ENCODE measurements around the gene HCRTR1.
A peak's percentile ranks its signal among the peaks of the same experiment; 100 is the strongest.
"Not testable (repeated sequence)": the region's sequence is repeated elsewhere in the genome, so short reads cannot be mapped to it uniquely, and the experiment has no call there.

HCRTR1 gene

DNA sequence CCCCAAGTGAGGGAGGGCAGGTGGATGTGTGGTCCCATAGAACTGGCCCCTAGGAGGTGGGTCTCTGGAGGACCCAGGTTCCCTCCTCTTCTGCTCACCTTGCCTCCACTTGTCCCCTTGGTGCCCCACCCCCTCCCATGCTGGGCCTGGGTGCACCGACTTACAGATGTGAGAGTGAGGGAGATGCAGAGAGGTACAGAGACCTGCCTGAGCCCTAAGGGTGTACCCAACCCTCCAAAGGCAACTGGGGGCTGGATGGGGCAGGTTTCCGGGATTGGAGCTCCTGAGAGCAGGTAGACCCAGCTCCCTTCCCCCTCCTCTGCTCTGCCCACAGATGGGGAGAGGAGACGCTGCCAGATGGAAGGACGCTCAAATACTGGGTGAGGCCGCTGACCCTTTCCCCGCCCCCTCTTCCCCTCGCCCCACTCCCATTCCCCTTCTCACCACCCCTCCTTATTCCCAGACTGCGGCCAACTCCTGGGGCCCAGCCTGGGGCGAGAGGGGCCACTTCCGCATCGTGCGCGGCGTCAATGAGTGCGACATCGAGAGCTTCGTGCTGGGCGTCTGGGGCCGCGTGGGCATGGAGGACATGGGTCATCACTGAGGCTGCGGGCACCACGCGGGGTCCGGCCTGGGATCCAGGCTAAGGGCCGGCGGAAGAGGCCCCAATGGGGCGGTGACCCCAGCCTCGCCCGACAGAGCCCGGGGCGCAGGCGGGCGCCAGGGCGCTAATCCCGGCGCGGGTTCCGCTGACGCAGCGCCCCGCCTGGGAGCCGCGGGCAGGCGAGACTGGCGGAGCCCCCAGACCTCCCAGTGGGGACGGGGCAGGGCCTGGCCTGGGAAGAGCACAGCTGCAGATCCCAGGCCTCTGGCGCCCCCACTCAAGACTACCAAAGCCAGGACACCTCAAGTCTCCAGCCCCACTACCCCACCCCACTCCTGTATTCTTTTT, 30.8 kb upstream of the HCRTR1 start:
- no peak overlapping the region for H3K4me3 ChIP-seq (ENCODE audit: low read depth, low read length)
- in situ Hi-C loops (cut with HindIII; ENCODE audit: low sequenced_read_pairs) = no loop called here
- TF ChIP-seq, protein P1, sequence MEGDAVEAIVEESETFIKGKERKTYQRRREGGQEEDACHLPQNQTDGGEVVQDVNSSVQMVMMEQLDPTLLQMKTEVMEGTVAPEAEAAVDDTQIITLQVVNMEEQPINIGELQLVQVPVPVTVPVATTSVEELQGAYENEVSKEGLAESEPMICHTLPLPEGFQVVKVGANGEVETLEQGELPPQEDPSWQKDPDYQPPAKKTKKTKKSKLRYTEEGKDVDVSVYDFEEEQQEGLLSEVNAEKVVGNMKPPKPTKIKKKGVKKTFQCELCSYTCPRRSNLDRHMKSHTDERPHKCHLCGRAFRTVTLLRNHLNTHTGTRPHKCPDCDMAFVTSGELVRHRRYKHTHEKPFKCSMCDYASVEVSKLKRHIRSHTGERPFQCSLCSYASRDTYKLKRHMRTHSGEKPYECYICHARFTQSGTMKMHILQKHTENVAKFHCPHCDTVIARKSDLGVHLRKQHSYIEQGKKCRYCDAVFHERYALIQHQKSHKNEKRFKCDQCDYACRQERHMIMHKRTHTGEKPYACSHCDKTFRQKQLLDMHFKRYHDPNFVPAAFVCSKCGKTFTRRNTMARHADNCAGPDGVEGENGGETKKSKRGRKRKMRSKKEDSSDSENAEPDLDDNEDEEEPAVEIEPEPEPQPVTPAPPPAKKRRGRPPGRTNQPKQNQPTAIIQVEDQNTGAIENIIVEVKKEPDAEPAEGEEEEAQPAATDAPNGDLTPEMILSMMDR (IDR thresholded peaks at IDR 0.05; ENCODE audit: low read depth, low read length, missing control alignments) = no peak
- DNase-seq (ENCODE audit: low read depth) = no peak

DNA sequence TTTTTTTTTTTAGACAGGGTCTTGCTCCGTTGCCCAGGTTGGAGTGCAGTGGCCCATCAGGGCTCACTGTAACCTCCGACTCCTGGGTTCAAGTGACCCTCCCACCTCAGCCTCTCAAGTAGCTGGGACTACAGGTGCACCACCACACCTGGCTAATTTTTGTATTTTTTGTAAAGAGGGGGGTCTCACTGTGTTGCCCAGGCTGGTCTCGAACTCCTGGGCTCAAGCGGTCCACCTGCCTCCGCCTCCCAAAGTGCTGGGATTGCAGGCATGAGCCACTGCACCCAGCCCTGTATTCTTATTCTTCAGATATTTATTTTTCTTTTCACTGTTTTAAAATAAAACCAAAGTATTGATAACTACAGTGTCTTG, 30.2 kb upstream of the HCRTR1 start:
- H3K4me3 ChIP-seq (ENCODE audit: low read depth, low read length); in situ Hi-C loops (cut with HindIII; ENCODE audit: low sequenced_read_pairs): not testable (repeated sequence)

DNA sequence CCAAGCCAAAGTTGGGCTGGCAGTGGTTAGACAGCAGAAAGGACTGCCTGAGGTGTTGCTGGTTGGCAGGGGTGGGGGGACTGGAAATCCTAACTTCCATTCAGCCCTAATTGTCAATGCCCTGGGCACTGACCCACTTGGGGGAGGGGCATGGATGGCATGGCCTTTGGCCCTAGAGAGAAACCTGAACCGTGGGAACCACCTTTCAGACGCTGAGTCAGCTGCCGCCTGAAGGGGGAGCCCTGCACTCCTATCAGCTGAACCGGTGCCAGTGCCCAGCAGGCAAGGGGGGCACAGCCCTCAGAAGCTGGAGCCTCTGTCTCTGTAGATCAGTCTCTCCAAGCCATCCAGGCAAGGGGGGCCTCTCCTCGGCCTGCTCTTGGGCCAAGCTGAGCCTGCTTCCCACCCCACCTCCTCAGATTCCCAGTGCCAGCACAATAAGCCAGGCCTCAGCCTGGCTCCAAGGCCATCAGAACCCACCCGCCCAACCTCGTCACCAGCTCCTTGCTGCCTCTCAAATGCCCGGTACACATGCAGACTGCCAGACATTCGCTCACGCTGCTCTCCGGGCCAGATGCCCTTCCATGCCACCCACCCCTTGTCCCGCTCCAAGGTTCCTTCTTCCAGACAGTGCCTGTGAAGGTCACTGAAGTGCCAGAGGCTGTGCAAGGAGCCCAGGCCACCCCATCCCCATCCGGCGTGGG, 29.6 kb upstream of the HCRTR1 start:
- no peak overlapping the region for H3K4me3 ChIP-seq (ENCODE audit: low read depth, low read length)
- no peak for DNase-seq (ENCODE audit: low read depth)
- in situ Hi-C loops (cut with HindIII; ENCODE audit: low sequenced_read_pairs) = no loop called here
- TF ChIP-seq, protein P1 (IDR thresholded peaks at IDR 0.05; ENCODE audit: low read depth, low read length, missing control alignments) = peak; percentile 70

More for the DNA sequence above, 30.2 kb upstream of the HCRTR1 start:
- DNase-seq (ENCODE audit: low read depth) = not testable (repeated sequence)

DNA sequence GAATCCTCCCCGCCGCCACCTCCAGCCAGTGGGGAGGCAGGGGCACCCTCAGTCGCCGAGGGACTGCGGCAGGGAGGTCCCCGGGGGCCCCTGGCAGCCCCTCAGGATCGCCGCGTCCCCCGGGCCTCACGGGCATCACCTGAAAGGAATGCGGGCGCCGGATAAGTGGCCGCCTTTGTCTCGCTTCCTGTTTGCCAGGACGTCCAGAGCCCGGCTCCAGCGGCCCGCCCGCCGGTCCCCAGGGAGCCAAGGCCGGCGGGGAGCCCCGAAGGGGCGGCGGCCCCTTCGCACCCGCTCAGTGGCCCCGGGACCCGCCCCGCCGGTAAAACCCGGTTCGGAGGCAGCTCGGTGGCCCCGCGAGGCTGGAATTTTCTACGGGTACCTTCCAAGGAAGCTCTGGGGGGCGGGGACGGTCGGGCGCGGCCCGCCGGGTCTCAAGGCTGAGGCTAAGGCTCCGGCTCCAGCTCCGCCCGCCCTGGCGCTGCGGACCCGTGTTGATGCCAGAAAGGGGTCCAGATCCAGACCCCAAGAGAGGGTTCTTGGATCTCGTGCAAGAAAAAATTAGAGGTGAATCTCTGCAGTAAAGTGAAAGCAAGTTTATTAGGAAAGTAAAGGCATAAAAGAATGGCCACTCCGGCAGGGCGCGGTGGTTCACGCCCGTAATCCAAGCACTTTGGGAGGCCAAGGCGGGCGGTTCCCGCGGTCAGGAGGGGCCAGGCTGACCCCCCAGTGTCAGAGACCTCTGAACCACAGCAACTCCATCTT, 28.6 kb upstream of the HCRTR1 start:
- peak overlapping the region; percentile 18 for H3K4me3 ChIP-seq (ENCODE audit: low read depth, low read length)
- in situ Hi-C loops (cut with HindIII; ENCODE audit: low sequenced_read_pairs) = no loop called here
- TF ChIP-seq, protein P1 (IDR thresholded peaks at IDR 0.05; ENCODE audit: low read depth, low read length, missing control alignments) = no peak
- DNase-seq (ENCODE audit: low read depth) = no peak

DNA sequence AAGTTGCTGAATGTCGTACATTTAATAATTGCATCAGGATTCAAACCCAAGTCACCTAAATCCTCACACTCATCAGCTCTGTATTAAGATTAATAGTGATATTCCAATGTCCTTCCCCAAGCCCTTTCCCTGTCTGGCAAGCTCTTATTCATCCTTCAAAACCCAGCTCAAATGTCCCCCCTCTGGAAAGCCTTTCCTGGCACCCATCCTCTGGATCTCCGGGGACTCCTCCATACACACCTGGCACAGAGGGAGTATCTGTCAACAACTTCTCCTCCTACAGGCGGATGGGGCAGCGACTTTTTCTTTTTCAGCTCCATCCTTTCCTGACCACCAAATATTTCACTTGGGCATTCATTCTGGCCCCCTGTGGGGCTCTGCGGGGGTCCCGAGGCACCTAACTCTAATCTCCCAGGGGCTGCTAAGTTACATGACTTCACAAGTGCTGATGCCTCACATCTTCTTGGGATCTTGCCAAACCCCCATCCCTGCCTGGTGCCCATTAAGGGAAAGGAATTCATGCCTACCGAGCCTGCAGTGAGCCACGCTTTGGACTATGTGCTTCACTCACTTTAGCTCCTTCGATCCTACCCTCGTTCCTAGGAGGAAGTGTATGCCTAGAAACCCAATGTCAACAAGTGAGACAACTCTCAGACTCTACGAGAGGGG, 25.9 kb upstream of the HCRTR1 start:
- TF ChIP-seq, protein P1 (IDR thresholded peaks at IDR 0.05; ENCODE audit: low read depth, low read length, missing control alignments) = no peak
- no peak overlapping the region for H3K4me3 ChIP-seq (ENCODE audit: low read depth, low read length)
- DNase-seq (ENCODE audit: low read depth) = no peak
- in situ Hi-C loops (cut with HindIII; ENCODE audit: low sequenced_read_pairs) = no loop called here

DNA sequence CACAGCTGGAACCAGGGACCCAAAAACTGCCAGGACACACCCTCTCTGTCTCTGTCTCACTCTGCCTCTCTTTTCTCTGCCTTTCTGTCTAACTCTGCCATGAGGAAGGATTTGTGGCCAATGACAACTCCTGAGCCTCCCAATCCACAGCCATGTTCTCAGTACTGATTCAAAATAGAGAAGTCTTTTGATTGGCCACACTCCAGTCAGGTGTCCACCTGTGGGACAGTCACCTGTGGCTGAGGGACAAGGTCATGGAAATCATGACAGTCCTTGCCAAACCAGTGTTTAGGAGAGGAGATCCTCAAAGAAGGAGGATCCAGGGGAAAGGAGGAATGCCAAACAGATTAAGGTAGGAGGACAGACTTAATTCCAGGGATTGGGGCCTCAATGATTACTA, 25.4 kb upstream of the HCRTR1 start:
- in situ Hi-C loops (cut with HindIII; ENCODE audit: low sequenced_read_pairs) = no loop called here
- TF ChIP-seq, protein P1 (IDR thresholded peaks at IDR 0.05; ENCODE audit: low read depth, low read length, missing control alignments) = no peak
- H3K4me3 ChIP-seq (ENCODE audit: low read depth, low read length) = no peak overlapping the region
- DNase-seq (ENCODE audit: low read depth) = no peak

Data from astrocyte of the cerebellum (primary cell).